Left forelimb (tissue), 1 donor: ENCODE data around the gene APC2.
"Not testable (repeated sequence)": the region's sequence is repeated elsewhere in the genome, so short reads cannot be mapped to it uniquely, and the experiment has no call there.

Experiments used
- DNase-seq: peaks from one replicate; pipeline ENCODE4 v3.0.0-alpha.2; 2018; ENCODE audit warnings: low spot score

The APC2 gene

DNA sequence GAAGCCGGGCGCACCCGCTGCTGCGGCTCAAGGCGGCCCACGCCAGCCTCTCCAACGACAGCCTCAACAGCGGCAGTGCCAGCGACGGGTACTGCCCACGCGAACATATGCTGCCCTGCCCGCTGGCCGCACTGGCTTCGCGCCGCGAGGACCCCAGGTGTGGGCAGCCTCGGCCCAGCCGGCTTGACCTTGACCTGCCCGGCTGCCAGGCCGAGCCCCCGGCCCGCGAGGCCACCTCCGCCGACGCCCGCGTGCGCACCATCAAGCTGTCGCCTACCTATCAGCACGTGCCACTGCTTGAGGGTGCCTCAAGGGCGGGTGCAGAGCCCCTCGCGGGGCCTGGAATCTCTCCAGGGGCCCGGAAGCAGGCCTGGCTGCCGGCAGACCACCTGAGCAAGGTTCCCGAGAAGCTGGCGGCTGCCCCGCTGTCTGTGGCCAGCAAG is 16.1 kb downstream of the APC2 start:
- no peak for DNase-seq

DNA sequence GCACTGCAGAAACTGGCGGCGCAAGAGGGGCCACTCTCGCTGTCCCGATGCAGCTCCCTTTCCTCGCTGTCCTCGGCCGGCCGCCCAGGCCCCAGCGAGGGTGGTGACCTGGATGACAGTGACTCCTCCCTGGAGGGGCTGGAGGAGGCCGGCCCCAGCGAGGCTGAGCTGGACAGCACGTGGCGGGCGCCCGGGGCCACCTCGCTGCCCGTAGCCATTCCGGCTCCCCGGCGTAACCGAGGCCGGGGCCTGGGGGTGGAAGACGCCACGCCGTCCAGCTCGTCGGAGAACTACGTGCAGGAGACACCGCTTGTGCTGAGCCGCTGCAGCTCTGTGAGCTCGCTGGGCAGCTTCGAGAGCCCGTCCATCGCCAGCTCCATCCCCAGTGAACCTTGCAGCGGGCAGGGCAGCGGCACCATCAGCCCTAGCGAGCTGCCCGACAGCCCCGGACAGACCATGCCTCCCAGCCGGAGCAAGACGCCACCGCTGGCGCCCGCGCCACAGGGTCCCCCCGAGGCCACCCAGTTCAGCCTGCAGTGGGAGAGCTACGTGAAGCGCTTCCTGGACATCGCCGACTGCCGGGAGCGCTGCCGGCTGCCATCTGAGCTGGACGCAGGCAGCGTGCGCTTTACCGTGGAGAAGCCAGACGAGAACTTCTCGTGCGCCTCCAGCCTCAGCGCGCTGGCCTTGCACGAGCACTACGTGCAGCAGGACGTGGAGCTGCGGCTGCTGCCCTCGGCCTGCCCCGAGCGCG is 16.7 kb downstream of the APC2 start:
- DNase-seq = no peak

DNA sequence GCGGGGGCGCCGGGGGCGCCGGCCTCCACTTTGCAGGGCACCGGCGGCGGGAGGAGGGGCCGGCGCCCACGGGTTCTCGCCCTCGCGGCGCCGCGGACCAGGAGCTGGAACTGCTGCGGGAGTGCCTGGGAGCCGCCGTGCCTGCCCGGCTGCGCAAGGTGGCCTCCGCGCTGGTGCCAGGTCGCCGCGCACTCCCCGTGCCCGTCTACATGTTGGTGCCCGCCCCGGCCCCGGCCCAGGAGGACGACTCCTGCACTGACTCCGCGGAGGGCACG is 17.2 kb downstream of the APC2 start:
- DNase-seq = no peak

DNA sequence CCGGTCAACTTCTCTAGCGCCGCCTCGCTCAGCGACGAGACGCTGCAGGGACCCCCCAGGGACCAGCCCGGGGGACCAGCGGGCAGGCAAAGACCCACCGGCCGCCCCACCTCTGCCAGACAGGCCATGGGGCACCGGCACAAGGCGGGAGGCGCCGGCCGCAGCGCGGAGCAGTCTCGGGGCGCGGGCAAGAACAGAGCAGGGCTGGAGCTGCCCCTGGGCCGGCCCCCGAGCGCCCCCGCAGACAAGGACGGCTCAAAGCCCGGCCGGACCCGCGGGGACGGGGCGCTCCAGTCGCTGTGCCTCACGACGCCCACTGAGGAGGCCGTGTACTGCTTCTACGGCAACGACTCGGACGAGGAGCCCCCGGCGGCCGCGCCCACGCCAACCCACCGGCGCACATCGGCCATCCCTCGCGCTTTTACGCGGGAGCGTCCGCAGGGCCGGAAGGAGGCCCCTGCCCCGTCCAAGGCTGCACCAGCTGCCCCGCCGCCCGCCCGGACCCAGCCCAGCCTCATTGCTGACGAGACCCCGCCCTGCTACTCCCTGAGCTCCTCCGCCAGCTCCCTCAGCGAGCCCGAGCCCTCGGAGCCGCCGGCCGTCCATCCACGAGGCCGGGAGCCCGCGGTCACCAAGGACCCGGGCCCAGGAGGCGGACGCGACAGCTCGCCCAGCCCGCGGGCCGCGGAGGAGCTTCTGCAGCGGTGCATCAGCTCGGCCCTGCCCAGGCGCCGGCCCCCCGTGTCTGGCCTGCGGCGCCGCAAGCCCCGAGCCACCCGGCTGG is 17.8 kb downstream of the APC2 start:
- no peak for DNase-seq

DNA sequence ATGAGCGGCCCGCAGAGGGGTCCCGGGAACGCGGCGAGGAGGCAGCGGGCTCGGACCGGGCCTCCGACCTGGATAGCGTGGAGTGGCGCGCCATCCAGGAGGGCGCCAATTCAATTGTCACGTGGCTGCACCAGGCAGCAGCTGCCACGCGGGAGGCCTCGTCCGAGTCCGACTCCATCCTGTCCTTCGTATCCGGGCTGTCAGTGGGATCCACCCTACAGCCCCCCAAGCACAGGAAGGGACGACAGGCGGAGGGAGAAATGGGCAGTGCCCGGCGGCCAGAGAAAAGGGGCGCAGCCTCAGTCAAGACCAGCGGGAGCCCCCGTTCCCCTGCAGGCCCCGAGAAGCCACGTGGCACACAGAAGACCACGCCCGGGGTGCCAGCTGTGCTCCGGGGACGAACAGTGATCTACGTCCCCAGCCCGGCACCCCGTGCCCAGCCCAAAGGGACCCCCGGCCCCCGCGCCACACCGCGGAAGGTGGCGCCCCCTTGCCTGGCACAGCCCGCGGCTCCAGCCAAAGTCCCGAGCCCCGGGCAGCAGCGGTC is 18.4 kb downstream of the APC2 start:
- no peak for DNase-seq

DNA sequence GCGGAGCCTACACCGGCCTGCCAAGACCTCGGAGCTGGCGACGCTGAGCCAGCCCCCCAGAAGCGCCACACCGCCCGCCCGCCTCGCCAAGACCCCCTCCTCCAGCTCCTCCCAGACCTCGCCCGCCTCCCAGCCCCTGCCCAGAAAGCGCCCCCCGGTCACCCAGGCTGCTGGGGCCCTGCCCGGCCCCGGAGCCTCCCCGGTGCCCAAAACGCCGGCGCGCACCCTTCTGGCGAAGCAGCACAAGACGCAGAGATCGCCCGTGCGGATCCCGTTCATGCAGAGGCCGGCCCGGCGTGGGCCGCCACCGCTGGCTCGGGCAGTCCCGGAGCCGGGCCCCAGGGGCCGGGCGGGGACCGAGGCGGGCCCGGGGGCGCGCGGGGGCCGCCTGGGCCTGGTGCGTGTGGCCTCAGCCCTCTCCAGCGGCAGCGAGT is 18.9 kb downstream of the APC2 start:
- DNase-seq = no peak

DNA sequence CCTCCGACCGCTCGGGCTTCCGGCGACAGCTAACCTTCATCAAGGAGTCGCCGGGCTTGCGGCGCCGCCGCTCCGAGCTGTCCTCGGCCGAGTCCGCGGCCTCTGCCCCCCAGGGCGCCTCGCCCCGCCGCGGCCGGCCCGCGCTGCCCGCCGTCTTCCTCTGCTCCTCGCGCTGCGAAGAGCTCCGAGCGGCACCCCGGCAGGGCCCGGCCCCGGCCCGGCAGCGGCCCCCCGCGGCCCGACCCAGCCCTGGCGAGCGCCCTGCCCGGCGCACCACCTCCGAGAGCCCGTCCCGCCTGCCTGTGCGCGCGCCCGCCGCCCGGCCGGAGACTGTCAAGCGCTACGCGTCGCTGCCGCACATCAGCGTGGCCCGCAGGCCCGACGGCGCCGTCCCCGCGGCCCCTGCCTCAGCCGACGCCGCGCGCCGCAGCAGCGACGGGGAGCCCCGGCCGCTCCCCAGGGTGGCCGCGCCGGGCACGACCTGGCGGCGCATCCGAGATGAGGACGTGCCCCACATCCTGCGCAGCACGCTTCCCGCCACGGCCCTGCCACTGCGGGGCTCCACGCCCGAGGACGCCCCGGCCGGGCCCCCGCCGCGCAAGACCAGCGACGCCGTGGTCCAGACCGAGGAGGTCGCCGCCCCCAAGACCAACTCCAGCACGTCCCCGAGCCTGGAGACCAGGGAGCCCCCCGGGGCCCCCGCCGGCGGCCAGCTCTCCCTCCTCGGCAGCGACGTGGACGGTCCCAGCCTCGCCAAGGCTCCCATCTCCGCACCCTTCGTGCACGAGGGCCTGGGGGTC is 19.5 kb downstream of the APC2 start:
- no peak for DNase-seq

DNA sequence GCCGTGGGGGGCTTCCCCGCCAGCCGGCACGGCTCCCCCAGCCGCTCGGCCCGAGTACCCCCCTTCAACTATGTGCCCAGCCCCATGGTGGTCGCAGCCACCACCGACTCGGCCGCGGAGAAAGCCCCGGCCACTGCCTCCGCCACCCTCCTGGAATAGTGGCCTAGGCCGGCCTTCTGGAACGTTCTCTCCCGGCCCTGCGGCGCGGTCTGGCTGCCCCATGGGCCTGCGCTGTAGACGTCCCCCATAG is 20.1 kb downstream of the APC2 start:
- no peak for DNase-seq

DNA sequence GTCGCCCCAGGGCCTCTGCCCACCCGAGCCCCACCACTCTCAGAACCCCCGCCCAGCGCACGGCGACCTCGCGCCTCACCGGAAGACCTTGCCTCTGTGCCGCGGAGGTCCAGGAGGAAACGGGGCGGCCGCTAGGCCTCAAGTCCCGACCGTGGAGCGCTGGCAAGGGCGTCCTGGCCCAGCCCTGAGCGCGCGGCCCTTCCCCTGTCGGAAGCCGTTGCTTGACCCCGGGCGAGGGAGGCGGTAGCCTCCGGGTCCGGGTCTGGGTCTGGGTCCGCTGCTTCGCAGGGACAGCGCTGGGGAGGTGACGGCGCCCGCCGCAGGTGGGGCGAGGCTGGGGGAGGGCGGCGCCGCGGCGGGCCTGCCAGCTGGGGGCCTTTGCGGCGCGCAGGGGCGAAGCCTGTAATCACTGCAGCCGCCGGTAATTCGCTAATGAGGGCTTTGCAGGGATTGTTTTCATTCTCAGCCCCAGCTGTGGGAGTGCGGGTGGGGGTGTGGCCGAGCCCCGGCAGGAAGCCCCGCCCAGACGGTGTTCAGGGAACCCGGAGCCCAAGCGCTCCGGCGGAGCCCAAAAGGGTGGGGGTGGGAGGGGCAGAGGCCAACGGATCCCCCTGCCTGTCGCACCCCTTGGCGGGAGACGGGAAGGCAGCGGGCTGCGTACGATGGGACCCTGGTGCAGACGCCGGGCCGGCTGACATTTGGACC is 20.5 kb downstream of the APC2 start:
- no peak for DNase-seq

DNA sequence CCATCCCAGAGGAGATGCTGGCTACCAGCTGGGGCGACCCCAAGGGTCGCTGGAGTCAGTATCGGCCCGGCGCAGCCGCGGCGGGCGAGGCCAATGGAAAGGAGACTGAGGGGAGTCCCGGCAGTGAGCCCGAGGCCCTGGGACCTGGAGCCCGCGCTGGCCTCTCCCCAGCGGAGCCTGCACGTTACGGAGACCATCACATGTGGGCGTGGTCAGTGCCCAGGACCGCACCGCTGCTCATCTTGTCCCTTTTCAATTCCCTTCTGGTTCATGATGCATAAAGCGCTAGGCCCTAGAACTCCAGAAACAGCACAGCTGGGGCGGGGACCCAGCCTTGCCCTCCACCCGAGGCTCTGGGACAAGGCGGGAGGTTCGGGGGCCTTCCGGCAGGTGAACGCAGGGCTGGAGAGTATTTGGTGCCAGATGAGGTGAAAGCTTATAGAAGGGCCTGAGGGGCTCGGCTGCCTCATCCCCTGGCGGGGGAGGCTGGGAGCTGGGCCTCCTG is 21.1 kb downstream of the APC2 start:
- no peak for DNase-seq

DNA sequence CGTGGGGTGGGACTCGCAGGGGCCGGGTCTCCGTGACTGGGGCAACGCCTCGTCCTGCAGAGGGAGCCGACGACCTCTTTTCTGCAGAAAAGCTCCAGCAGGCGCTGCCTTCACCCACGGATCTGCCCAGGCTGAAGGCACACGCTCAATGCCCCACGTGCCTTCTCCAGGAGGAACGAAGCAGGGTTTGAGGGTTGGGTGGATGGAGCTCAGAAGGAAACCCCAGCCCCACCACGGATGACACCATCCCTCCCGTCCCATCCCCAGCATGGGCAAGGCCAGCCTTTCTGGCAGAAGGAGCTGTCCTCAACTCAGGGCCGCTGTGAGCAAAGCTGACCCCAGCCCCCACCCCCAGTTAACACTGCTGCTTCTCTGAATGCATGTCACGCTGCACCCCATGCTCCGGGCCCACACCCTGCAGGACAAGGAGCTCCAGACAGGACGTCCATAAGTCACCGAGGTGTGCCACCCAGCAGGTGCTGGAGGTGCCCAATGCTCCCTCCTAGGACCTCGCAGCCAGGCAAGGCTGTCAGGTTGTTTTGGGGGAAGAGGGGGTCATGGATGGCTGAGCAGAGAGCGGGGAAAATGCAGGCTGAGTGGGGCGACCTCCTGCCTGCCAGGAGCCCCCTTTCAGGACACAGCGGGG is 21.7 kb downstream of the APC2 start:
- DNase-seq = no peak

DNA sequence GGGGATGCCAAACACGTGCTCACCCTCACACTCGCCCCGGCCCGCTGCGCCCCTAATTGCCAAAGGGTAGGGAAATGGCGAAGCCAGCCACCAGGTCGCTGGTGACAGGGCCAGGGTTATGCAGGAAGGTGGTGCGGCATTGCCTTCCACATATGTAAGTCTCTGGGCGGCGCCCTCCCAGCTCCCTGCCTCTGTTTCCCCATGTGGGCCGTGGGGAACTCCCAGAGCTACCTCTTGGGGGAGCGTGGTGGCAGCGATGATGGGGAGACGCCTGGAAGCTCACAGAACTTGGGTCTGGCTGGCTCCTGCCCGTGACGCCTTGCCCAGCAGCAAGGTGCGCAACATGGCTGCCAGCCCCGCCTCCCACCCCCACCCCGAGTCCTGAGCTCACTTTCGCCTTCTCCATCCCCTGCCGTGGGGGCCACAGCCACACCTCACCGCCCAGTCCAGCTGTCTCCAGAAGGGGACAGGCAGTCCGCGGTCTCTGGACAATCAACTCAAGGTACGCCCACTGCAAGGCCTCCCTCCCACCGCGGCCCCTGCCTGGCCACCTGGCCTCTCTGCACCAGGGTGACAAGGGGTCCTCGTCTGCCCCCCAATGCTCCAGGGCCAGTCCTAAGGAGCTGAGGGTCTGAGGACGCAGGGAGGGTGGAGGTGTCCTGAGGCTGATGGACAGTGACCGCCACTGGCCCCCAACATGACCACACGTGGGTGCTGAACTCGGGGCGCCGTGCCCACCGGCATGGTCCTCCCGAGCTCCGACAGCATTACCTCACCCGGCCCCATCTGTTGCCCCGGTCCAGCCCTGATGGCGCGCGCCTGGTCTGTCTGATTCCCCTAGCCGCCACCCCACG is 22.5 kb downstream of the APC2 start:
- DNase-seq = no peak

DNA sequence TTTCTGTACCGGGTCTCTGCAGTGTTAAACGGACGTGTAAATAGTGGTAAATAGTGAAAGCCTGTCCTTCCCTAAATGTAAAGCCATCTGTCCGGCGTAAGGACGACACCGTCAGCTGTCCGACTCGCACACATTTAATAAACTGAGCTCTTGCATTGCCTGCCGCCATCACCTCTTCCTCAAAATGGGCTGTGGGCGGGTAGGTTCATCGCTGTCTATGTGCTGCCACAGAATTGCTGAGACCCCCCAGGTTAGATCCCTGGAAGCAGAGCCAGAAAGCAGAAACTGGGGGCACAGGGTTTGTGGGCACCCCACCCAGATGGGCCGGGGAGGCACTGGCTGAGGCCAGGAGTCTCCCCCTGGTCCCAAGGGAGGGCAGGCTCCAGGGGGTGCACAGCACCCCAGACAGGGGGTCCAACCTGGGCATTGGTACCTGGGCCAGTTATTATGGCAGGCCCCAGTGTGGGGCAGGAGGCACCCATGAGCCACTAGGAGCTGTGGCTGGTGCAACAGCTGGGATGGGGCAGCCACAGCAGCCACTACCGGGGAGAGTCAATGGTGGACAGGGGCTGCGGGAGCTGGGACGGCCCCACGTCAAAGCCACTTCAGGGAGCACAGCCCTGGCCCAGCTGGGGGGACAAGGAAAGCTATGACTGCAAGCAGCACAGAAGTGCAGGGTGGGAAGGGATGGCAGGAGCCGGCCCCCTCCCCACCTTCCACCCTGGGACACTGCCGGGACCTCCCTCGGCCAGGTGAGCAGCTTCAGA is 23.3 kb downstream of the APC2 start:
- no peak for DNase-seq

DNA sequence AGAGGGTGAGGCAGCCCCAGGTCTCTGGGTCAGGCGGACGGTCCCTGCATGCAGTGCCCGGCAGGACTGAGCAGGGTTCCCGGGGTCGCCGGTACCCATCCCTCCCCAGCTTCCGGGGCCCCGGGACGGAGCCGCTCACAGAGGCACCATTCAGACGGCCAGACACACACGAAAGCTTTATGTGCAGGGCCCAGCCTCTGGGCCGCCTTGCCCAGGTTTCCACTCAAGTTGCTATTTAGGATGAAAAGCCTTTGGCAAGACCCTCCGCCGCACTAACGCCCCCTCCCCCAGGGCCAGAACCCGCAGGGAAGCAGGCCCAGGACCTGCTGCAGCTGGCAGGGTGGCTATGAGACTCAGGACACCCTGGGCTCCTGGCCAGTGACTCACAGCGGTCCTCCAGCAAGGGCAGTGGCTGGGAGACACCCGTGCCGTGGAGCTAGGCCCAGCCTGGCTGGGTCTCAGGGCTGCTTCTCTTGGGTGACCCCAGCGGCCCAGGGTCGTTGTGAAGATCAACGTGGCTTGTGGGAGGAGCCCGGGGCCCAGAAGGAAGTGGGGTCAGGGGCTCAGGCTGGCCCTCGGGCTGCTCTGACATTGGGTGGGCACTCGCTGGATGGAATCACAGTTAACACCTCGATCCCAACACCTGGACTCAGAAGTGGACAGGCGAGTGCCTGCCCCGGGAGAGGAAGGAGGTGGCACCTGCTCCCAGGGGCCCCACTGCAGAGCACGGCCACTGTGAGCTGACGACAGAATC is 24.3 kb downstream of the APC2 start:
- no peak for DNase-seq

DNA sequence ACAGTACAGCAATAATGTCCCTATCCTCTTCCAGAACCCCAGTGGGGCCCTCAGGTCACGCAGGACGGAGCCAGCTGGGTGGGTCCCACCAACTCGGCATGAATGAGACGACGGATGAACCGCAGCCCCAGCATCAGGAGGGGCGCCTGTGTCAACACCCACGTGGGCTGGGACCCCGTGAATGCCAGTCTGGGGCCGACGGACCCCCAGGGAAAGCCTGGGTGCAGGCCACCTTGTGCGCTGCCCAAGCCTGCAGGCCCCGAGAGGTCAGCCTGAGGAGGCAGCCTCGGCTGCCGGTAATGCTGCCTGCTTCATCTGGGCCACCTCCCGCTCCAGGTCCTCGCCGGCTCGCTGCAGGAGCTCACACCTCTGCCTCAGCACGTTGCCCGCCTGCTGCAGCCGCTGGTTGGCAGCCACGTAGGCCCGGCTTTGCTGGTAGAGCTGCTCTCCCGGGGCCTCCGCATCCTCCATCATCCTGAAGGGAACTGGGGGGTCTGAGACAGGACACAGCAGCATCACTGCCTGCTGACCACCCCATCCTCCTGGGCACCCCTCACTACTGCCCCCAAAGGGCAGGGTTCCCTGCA is 24.9 kb downstream of the APC2 start:
- no peak for DNase-seq

DNA sequence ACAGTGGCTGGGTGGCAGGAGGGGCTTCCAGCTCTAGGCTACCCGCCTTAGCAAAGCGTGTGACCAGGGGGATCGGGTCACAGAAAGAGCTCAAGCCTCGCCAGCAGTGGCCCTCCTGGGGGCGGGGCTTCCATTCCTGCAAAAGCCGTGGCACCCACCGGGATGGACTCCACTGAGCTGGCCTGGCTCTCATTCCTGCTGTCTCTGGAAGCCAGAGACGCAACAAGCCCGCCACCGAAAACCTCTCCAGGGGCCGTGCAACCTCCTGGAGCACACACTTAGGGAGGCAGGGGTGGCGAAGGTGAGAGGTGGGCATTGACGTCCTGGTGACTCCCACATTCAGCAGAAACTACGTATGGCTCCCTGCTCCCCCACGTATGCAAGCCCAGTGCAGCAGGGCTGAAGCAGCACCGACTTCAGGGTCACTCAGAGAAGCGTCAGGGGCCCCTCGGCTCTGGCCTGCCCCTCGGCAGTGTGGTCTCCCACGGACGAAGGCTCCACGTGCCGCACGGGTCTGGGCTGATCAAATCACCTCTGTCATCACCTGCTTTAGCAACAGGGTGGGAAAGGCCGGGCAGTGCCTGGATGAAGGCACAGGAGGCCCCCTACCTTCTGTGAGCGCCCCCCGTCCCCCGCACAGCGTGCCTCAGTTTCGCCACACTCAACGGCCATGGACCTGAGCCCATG is 26.0 kb downstream of the APC2 start:
- DNase-seq = no peak

DNA sequence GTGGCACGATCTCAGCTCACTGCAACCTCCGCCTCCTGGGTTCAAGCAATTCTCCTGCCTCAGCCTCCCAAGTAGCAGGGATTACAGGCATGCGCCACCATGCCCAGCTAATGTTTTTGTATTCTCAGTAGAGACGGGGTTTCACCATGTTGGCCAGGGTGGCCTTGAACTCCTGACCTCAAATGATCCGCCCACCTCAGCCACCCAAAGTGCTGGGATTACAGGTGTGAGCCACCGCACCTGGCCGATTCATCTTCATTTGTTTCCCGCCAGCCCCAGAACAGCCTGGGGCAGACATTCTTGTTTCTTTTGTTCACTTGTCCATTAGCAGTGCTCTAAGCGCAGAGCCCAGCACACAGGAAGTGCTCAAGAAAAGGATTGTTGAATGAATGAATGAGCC is 27.1 kb downstream of the APC2 start:
- DNase-seq = not testable (repeated sequence)
